Pancreas (tissue), 10 donors: ENCODE data around the gene GPR142. TPM values are rescaled to one million over a fixed set of nuclear protein-coding genes. Genes with fewer than 3 reads are reported as not detected.

ENCODE experiments used
- ATAC-seq, 4 donors: fragments of 200-7000 bp; cut with Tn5 transposase; one replicate each; pipeline versions ENCODE4 v1.8.0 to v1.9.1; 2020; ENCODE audit warnings: mild to moderate bottlenecking in 4 of 4, moderate library complexity in 4 of 4
- DNase-seq, 6 donors: peaks; one replicate each; pipeline ENCODE4 v3.0.0-alpha.2; 2020
- FAIRE-seq: peaks from 2 replicates; lab custom pipeline; 2012; peaks lifted over from hg19 to GRCh38; lab: Jason Lieb, UNC
- H3K27ac ChIP-seq, 4 donors: fragments of 200-600 bp; sonication (generic); 1 replicate in 3 of 4; 2 replicates in 1 of 4; pipeline versions ENCODE4 v1.5.0 to v1.8.0; 2020
- H3K27me3 ChIP-seq, 4 donors: fragments of 200-600 bp; one replicate each; pipeline ENCODE4 v1.8.0; 2021
- H3K36me3 ChIP-seq, 3 donors: fragments of 200-600 bp; sonication (generic) in 1 of 3; one replicate each; pipeline versions ENCODE4 v1.5.0 to v1.8.0; 2020 to 2021
- H3K4me1 ChIP-seq, 3 donors: fragments of 200-600 bp; one replicate each; pipeline ENCODE4 v1.8.0; 2021
- H3K4me3 ChIP-seq, 4 donors: fragments of 200-600 bp; sonication (generic) in 2 of 4; one replicate each; pipeline versions ENCODE4 v1.5.0 to v1.8.0; 2020 to 2021
- H3K9me3 ChIP-seq, 4 donors: fragments of 200-600 bp; one replicate each; pipeline ENCODE4 v1.8.0; 2021
- CTCF ChIP-seq, 4 donors: fragments of 200-600 bp; sonication (generic) in 3 of 4; IDR thresholded peaks; one replicate each; pipeline versions ENCODE4 v1.5.0 to v1.8.0; 2021; ENCODE audit warnings: antibody characterized with exemption in 4 of 4
- WGBS, 2 donors: extraction: QIAGEN DNeasy Blood & Tissue Kit; methylation state at CpG; one replicate each; pipeline ENCODE4 v1.1.7; 2013; 5-methylcytosine and 5-hydroxymethylcytosine counted together
- intact Hi-C, 3 donors: fragments of 100-400 bp; cut with DNase I; formaldehyde crosslinking; loops; one replicate each; pipeline versions ENCODE4 v1.11.1 to v1.14.2; 2022
- polyA plus RNA-seq, 2 donors: library from polyadenylated mRNA; stranded (reverse); fragments of 200-250 nt; gene quantifications; one replicate each; pipeline ENCODE4 v1.2.3, GENCODE V29; 2013
- total RNA-seq, 6 donors: library from RNA; stranded (reverse); fragmentation: NEBNext Ultra II Directional in 4 of 6; extraction: Animal tissue kit (Norgen Biotek cat#: 25700) in 4 of 6; gene quantifications; one replicate each; pipeline versions ENCODE4 v1.2.1 to v1.2.4, GENCODE V29; 2021 to 2023
- donor health status: healthy with polysubstance abuse.
- donor health status: DM: no; HTN: no; CAD: no; lungs with moderate emphysema.
- donor health status: DM: no; HTN: no; CAD: no.
- donor health status: control.
- donor health status: control.
- donor health status: Bipolar disorder and iron deficiency.
- donor health status: DM: yes; HTN: yes; CAD: no.
- donor health status: DM: no; HTN: no; CAD: no.
- donor health status: DM: no; HTN: no; CAD: no.
- donor health status: DM: yes; HTN: yes; CAD: no.

The GPR142 gene
- total and polyA plus RNA-seq, 8 donors, result 0.22 to 2.8 (median 0.56) TPM

GRCh38 chr17:74337834-74338500, 29.3 kb upstream of the GPR142 start:
- no peak overlapping the region for H3K27ac ChIP-seq
- no peak for TF ChIP-seq CTCF (IDR thresholded peaks at IDR 0.05)
- 32 to 43% methylated on average over 12 of the region's 12 CpGs for WGBS, 2 donors

GRCh38 chr17:74339537-74340195, 27.6 kb upstream of the GPR142 start:
- no peaks in the 10 kb centered on the region for H3K36me3 ChIP-seq
- H3K27ac ChIP-seq, result no peak overlapping the region
- H3K27me3 ChIP-seq, result no peaks in the 10 kb centered on the region
- H3K4me3 ChIP-seq, result no peak overlapping the region
- ATAC-seq, result peak in 1 of 4 donors; percentile 29
- intact Hi-C loops, result no loop called here
- FAIRE-seq, result no peak
- no peaks in the 10 kb centered on the region for H3K4me1 ChIP-seq
- DNase-seq, result no peak
- H3K9me3 ChIP-seq, result no peaks in the 10 kb centered on the region
- no peak for TF ChIP-seq CTCF (IDR thresholded peaks at IDR 0.05)
- WGBS, 2 donors, result 62 to 75% methylated on average over 19 of the region's 19 CpGs

More at GRCh38 chr17:74337834-74338500, 29.3 kb upstream of the GPR142 start:
- no peaks in the 10 kb centered on the region for H3K9me3 ChIP-seq
- H3K4me1 ChIP-seq, result no peaks in the 10 kb centered on the region
- no peak for DNase-seq
- intact Hi-C loops, result no loop called here
- FAIRE-seq, result no peak
- no peak overlapping the region for H3K4me3 ChIP-seq
- no peaks in the 10 kb centered on the region for H3K36me3 ChIP-seq
- no peak for ATAC-seq
- no peaks in the 10 kb centered on the region for H3K27me3 ChIP-seq

- intact Hi-C loops, result no loop called here
- peak in 2 of 4 donors; percentile 22 to 25 for ATAC-seq
- Histone ChIP-seq H3K27ac (no peak overlapping the region), H3K27me3 (no peaks in the 10 kb centered on the region), H3K36me3 (no peaks in the 10 kb centered on the region), H3K4me3 (no peak overlapping the region), H3K9me3 (no peaks in the 10 kb centered on the region), H3K4me1 (no peaks in the 10 kb centered on the region)
- no peak for FAIRE-seq
- no peak for TF ChIP-seq CTCF (IDR thresholded peaks at IDR 0.05)
- DNase-seq, result no peak
- 56 to 59% methylated on average over 8 to 13 of the region's 13 CpGs for WGBS, 2 donors
These were observed 26.8 kb upstream of the GPR142 start for GRCh38 chr17:74340470-74341023.

GRCh38 chr17:74342224-74342623, 25.1 kb upstream of the GPR142 start:
- 52 to 57% methylated on average over 10 of the region's 10 CpGs for WGBS, 2 donors
- DNase-seq (no peak), ATAC-seq (no peak), FAIRE-seq (no peak)
- TF ChIP-seq CTCF (IDR thresholded peaks at IDR 0.05), result no peak
- H3K27me3 ChIP-seq, result no peaks in the 10 kb centered on the region
- H3K36me3 ChIP-seq, result no peaks in the 10 kb centered on the region
- no peaks in the 10 kb centered on the region for H3K4me1 ChIP-seq
- no peak overlapping the region for H3K27ac ChIP-seq
- intact Hi-C loops, result no loop called here
- no peaks in the 10 kb centered on the region for H3K9me3 ChIP-seq
- no peak overlapping the region for H3K4me3 ChIP-seq

GRCh38 chr17:74343121-74343520, 24.2 kb upstream of the GPR142 start:
- Histone ChIP-seq H3K27ac (no peak overlapping the region), H3K27me3 (no peaks in the 10 kb centered on the region), H3K9me3 (no peaks in the 10 kb centered on the region), H3K4me3 (no peak overlapping the region), H3K36me3 (no peaks in the 10 kb centered on the region), H3K4me1 (no peaks in the 10 kb centered on the region)
- no peak for ATAC-seq
- TF ChIP-seq CTCF (IDR thresholded peaks at IDR 0.05), result no peak
- WGBS, 2 donors, result 74 to 93% methylated on average over 8 of the region's 8 CpGs
- no peak for FAIRE-seq
- intact Hi-C loops, result no loop called here
- no peak for DNase-seq
